IMR-90 (cell line): ENCODE data around the gene USP40.

Experiments
- CTCF ChIP-seq: conservative IDR thresholded peaks from 2 replicates; pipeline ENCODE4 v1.5.1; 2012; ENCODE audit warnings: mild to moderate bottlenecking, low read depth, low read length, improper control_type of control experiment
- FOS ChIP-seq: fragments of 150-350 bp; IDR thresholded peaks from 2 replicates; pipeline ENCODE4 v1.6.1; 2016; ENCODE audit warnings: low read depth, low read length
- MAFK ChIP-seq: IDR thresholded peaks from 2 replicates; pipeline ENCODE4 v1.6.1; 2012; ENCODE audit warnings: low read depth, low read length, improper control_type of control experiment
- NFE2L2 ChIP-seq: fragments of 150-350 bp; IDR thresholded peaks from 2 replicates; pipeline ENCODE4 v1.6.1; 2016; ENCODE audit warnings: low read depth, mild to moderate bottlenecking, low read length
- POLR2A ChIP-seq: IDR thresholded peaks from 2 replicates; pipeline ENCODE4 v1.6.1; 2012; ENCODE audit warnings: mild to moderate bottlenecking, low read depth, low read length
- RAD21 ChIP-seq: IDR thresholded peaks from 2 replicates; pipeline ENCODE4 v1.6.1; 2012; ENCODE audit warnings: low read length, improper control_type of control experiment
- RFX5 ChIP-seq: IDR thresholded peaks from 2 replicates; pipeline ENCODE4 v1.8.0; 2012; ENCODE audit warnings: low read depth, mild to moderate bottlenecking, low read length, moderate library complexity
- SMC3 ChIP-seq: fragments of 150-350 bp; IDR thresholded peaks from 2 replicates; pipeline ENCODE4 v1.6.1; 2016; ENCODE audit warnings: low read depth, mild to moderate bottlenecking, antibody characterized with exemption, low read length, moderate library complexity

GRCh38 chr2:233491326-233491725 lies 75.3 kb downstream of the USP40 start:
- TF ChIP-seq SMC3 (no peak), CTCF (no peak), POLR2A (no peak), RFX5 (no peak), FOS (no peak), RAD21 (no peak), MAFK (no peak), NFE2L2 (no peak)
